Neural progenitor cell (in vitro differentiated cells): Measurements from ENCODE around the gene TNS3. TPM values are rescaled to one million over a fixed set of nuclear protein-coding genes. Genes with fewer than 3 reads are reported as not detected.
"Not testable (repeated sequence)": the region's sequence is repeated elsewhere in the genome, so short reads cannot be mapped to it uniquely, and the experiment has no call there.

ENCODE experiments used
- DNase-seq: peaks from one replicate; pipeline ENCODE4 v3.0.0-alpha.2; 2016; ENCODE audit warnings: low spot score
- H2AFZ ChIP-seq: fragments of 200-600 bp; sonication (generic); replicated peaks from 2 replicates; pipeline ENCODE4 v1.6.1; 2016; ENCODE audit warnings: antibody characterized with exemption
- H3F3A ChIP-seq: fragments of 200-600 bp; sonication (generic); 2 replicates; pipeline ENCODE4 v1.6.1; 2016; ENCODE audit warnings: antibody characterized with exemption, low read depth
- H3K27ac ChIP-seq: fragments of 200-600 bp; sonication (generic); 2 replicates; pipeline ENCODE4 v1.5.1; 2016; ENCODE audit warnings: mild to moderate bottlenecking
- H3K27me3 ChIP-seq: fragments of 200-600 bp; sonication (generic); 2 replicates; pipeline ENCODE4 v1.6.1; 2016; ENCODE audit warnings: mild to moderate bottlenecking, moderate library complexity
- H3K36me3 ChIP-seq: fragments of 200-600 bp; sonication (generic); 2 replicates; pipeline ENCODE4 v1.5.1; 2016
- H3K4me1 ChIP-seq: fragments of 200-600 bp; sonication (generic); 2 replicates; pipeline ENCODE4 v1.6.1; 2016; ENCODE audit warnings: mixed run types
- H3K4me2 ChIP-seq: fragments of 200-600 bp; sonication (generic); 2 replicates; pipeline ENCODE4 v1.6.1; 2016
- H3K4me3 ChIP-seq: fragments of 200-600 bp; sonication (generic); 2 replicates; pipeline ENCODE4 v1.5.1; 2016
- H3K79me2 ChIP-seq: fragments of 200-600 bp; sonication (generic); 2 replicates; pipeline ENCODE4 v1.6.1; 2016; ENCODE audit warnings: low read depth
- H3K9ac ChIP-seq: fragments of 200-600 bp; sonication (generic); 2 replicates; pipeline ENCODE4 v1.6.1; 2016
- H3K9me3 ChIP-seq: fragments of 200-600 bp; sonication (generic); 2 replicates; pipeline ENCODE4 v1.5.1; 2016; ENCODE audit warnings: low read depth
- H4K20me1 ChIP-seq: fragments of 200-600 bp; sonication (generic); 2 replicates; pipeline ENCODE4 v1.6.1; 2016; ENCODE audit warnings: low read depth
- H3K27ac Mint-ChIP-seq: 3 replicates; pipeline ENCODE4 v1.8.0; 2021; ENCODE audit warnings: mixed read lengths
- H3K27me3 Mint-ChIP-seq: 2 replicates; pipeline ENCODE4 v1.8.0; 2022; ENCODE audit warnings: low read depth, mild to moderate bottlenecking, inconsistent platforms, moderate library complexity, mixed read lengths; ENCODE audit not compliant: insufficient read depth
- H3K36me3 Mint-ChIP-seq: 3 replicates; pipeline ENCODE4 v1.8.0; 2021; ENCODE audit warnings: mixed read lengths
- H3K4me1 Mint-ChIP-seq: 3 replicates; pipeline ENCODE4 v1.8.0; 2021; ENCODE audit warnings: mixed read lengths
- H3K4me3 Mint-ChIP-seq: 3 replicates; pipeline ENCODE4 v1.8.0; 2021; ENCODE audit warnings: mild to moderate bottlenecking, moderate library complexity, mixed read lengths
- H3K9me3 Mint-ChIP-seq: 3 replicates; pipeline ENCODE4 v1.8.0; 2020; ENCODE audit warnings: mixed read lengths
- EZH2 ChIP-seq: fragments of 200-600 bp; sonication (generic); IDR thresholded peaks from 2 replicates; pipeline ENCODE4 v1.6.1; 2017; ENCODE audit warnings: antibody characterized with exemption, mild to moderate bottlenecking, moderate library complexity
- EZH2phosphoT487 ChIP-seq: fragments of 200-600 bp; sonication (generic); IDR thresholded peaks from 2 replicates; pipeline ENCODE4 v1.6.1; 2017; ENCODE audit warnings: antibody characterized with exemption
- total RNA-seq: library from RNA; depleted of rRNA; stranded (reverse); fragments of >200 nt; gene quantifications from 2 replicates; pipeline ENCODE4 v1.2.3, GENCODE V29; 2015; ENCODE audit warnings: low replicate concordance
- TF ChIP-seq, protein P1 (sequence below): fragments of 200-600 bp; sonication (generic); IDR thresholded peaks from 2 replicates; pipeline ENCODE4 v1.5.1; 2017; ENCODE audit warnings: antibody characterized with exemption, mild to moderate bottlenecking

TNS3 gene
- total RNA-seq, 1 donor from 2014 or later = 15.0 TPM

DNA sequence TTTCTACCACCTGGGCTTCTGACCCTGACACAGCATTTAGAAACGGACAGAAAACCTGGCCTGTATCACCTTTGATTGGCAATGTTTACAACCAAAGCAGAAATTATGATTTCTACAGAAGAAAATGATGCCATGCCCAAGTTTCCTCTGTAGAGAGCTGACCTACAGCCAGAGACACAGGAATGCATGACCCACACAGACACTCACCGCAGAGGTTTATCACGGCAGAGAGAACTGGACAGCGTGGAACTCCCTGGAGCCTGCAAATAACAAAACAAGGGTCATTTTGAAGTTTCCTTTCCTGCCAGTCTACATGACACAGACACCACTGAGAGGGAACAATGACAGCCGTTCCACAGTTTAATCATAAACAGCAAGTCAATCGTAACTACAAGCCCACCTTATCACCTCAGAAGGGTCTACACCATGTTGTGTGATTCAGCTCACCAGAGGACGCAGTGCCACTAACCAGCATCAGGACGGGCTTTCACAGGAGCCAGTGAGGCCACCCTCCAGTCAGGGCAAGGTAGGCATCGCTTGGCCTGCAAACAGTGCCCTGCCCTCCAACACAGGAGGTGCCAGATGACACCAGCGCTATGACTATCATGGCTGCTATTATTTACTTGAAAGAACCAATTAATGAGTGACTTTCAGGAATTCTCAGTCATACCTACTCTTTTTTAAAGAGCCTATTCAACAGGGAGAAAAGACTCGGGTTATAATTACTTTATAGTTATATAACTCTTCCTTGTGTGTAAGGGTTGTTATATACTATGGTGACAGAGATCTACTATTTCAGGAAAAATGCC lies 139.9 kb downstream of the TNS3 start:
- Mint-ChIP-seq H3K27me3 (peaks cover 2% of the 10 kb centered on the region), H3K36me3 (peaks cover 7% of the 10 kb centered on the region), H3K4me1 (peaks cover 36% of the 10 kb centered on the region), H3K27ac (peak overlapping the region; percentile 26), H3K9me3 (no peaks in the 10 kb centered on the region), H3K4me3 (no peak overlapping the region)
- no peak for TF ChIP-seq EZH2
- TF ChIP-seq, protein P1, sequence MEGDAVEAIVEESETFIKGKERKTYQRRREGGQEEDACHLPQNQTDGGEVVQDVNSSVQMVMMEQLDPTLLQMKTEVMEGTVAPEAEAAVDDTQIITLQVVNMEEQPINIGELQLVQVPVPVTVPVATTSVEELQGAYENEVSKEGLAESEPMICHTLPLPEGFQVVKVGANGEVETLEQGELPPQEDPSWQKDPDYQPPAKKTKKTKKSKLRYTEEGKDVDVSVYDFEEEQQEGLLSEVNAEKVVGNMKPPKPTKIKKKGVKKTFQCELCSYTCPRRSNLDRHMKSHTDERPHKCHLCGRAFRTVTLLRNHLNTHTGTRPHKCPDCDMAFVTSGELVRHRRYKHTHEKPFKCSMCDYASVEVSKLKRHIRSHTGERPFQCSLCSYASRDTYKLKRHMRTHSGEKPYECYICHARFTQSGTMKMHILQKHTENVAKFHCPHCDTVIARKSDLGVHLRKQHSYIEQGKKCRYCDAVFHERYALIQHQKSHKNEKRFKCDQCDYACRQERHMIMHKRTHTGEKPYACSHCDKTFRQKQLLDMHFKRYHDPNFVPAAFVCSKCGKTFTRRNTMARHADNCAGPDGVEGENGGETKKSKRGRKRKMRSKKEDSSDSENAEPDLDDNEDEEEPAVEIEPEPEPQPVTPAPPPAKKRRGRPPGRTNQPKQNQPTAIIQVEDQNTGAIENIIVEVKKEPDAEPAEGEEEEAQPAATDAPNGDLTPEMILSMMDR = no peak
- no peak for TF ChIP-seq EZH2phosphoT487
- Histone ChIP-seq H3K4me1 (peaks cover 13% of the 10 kb centered on the region), H3K4me2 (no peak overlapping the region), H4K20me1 (peaks cover 18% of the 10 kb centered on the region), H3K9me3 (no peaks in the 10 kb centered on the region), H2AFZ (no peak overlapping the region), H3K36me3 (no peaks in the 10 kb centered on the region), H3K4me3 (no peak overlapping the region), H3K9ac (no peak overlapping the region), H3K79me2 (peaks cover 8% of the 10 kb centered on the region), H3K27me3 (no peaks in the 10 kb centered on the region), H3K27ac (no peak overlapping the region), H3F3A (no peaks in the 10 kb centered on the region)
- no peak for DNase-seq

DNA sequence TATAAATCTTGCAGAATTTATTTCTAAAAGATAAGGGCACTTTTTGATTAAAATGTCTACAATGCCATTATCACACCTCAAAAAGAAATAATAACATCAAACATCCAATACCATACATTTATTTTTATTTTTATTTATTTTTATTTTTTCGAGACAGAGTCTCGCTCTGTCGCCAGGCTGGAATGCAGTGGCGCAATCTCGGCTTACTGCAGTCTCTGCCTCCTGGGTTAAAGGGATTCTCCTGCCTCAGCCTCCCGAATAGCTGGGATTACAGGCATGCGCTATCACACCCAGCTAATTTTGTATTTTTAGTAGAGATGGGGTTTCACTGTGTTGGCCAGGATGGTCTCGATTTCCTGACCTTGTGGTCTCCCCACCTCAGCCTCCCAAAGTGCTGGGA lies 140.9 kb downstream of the TNS3 start:
- not testable (repeated sequence) for H3K79me2 ChIP-seq, H3K9ac ChIP-seq, H3K27me3 ChIP-seq, H3F3A ChIP-seq, H3K27ac ChIP-seq, H3K9me3 Mint-ChIP-seq, H3K27me3 Mint-ChIP-seq, H3K9me3 ChIP-seq, H3K27ac Mint-ChIP-seq, H3K4me1 ChIP-seq, H3K36me3 Mint-ChIP-seq, H3K36me3 ChIP-seq, H3K4me3 ChIP-seq, DNase-seq, H3K4me2 ChIP-seq, H2AFZ ChIP-seq, H3K4me3 Mint-ChIP-seq
- H3K4me1 Mint-ChIP-seq = peaks cover 30% of the 10 kb centered on the region
- peaks cover 18% of the 10 kb centered on the region for H4K20me1 ChIP-seq

DNA sequence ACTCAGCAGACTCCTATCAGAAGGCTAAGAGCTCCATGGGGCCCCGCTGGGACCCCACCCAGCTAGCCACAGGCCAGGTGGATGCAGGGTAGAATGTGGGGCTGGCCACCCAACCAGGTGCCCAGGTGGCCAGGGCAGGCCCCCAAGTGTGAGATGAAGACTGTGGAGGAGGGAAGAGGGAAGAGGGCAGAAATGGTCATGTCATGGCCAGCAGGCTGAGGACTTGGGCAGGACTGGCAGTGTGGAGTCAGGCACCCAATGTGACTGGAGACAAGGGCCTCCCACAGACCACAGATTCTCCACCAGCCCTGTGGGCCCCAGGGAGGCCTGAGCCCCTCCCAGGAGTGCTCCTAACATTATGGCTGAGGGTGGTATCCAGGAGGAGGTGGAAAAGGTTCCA lies 141.6 kb downstream of the TNS3 start:
- no peak overlapping the region for H3K27ac ChIP-seq
- H3K27me3 ChIP-seq = no peaks in the 10 kb centered on the region
- H3K27ac Mint-ChIP-seq = no peak overlapping the region
- H3K4me1 ChIP-seq = peaks cover 10% of the 10 kb centered on the region
- no peak overlapping the region for H2AFZ ChIP-seq
- DNase-seq = no peak
- H3K4me3 Mint-ChIP-seq = no peak overlapping the region
- TF ChIP-seq EZH2phosphoT487 (no peak), EZH2 (no peak)
- TF ChIP-seq, protein P1 = no peak
- H3K4me1 Mint-ChIP-seq = peaks cover 30% of the 10 kb centered on the region
- H4K20me1 ChIP-seq = peaks cover 18% of the 10 kb centered on the region
- no peak overlapping the region for H3K4me2 ChIP-seq
- H3K9me3 Mint-ChIP-seq = no peaks in the 10 kb centered on the region
- peaks cover 8% of the 10 kb centered on the region for H3K79me2 ChIP-seq
- H3K27me3 Mint-ChIP-seq = no peaks in the 10 kb centered on the region
- no peak overlapping the region for H3K9ac ChIP-seq
- no peaks in the 10 kb centered on the region for H3F3A ChIP-seq
- H3K36me3 Mint-ChIP-seq = peaks cover 7% of the 10 kb centered on the region
- no peak overlapping the region for H3K4me3 ChIP-seq
- no peaks in the 10 kb centered on the region for H3K9me3 ChIP-seq
- no peaks in the 10 kb centered on the region for H3K36me3 ChIP-seq

DNA sequence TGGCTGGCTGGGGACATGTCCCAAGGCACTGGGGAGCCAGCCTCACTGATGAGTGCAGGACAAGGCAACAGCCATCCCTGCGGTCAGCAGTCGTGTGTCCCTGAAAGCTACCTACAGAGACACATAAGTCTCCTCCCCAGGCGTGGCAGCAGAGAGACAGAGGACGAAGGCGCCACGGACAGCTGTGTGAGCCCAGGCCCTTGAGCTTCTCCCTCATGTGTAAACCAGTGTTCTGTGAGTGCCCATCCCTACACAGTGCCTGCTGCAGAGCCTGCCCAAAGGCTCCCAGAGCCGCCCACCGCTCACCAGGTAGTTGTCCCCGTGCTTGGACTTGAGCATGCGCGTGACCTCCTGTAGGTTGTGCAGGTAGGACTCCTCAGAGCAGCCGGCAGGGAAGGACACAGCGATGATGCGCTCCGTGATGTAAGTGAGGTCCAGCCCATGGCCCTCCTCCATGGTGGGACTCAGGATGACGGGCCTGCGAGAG lies 142.7 kb downstream of the TNS3 start:
- Histone ChIP-seq H3F3A (no peaks in the 10 kb centered on the region), H3K9me3 (no peaks in the 10 kb centered on the region), H3K4me3 (no peak overlapping the region), H3K9ac (no peak overlapping the region), H3K79me2 (peaks cover 4% of the 10 kb centered on the region), H3K4me2 (no peak overlapping the region), H4K20me1 (peaks cover 18% of the 10 kb centered on the region), H3K36me3 (no peaks in the 10 kb centered on the region), H3K27ac (no peak overlapping the region), H2AFZ (no peak overlapping the region), H3K27me3 (no peaks in the 10 kb centered on the region), H3K4me1 (peaks cover 10% of the 10 kb centered on the region)
- Mint-ChIP-seq H3K27ac (peak overlapping the region; percentile 84), H3K36me3 (peaks cover 7% of the 10 kb centered on the region), H3K4me1 (peaks cover 26% of the 10 kb centered on the region), H3K4me3 (no peak overlapping the region), H3K27me3 (no peaks in the 10 kb centered on the region), H3K9me3 (no peaks in the 10 kb centered on the region)
- TF ChIP-seq, protein P1 = no peak
- TF ChIP-seq EZH2 (no peak), EZH2phosphoT487 (no peak)
- no peak for DNase-seq
